GM19240 (cell line): ENCODE measurements around the gene CSTF2T.
"Not testable (repeated sequence)": the region's sequence is repeated elsewhere in the genome, so short reads cannot be mapped to it uniquely, and the experiment has no call there.

Experiments
- DNase-seq: peaks from one replicate; pipeline ENCODE4 v3.0.0; 2011; ENCODE audit warnings: low spot score; ENCODE audit not compliant: insufficient read length

Gene CSTF2T

DNA sequence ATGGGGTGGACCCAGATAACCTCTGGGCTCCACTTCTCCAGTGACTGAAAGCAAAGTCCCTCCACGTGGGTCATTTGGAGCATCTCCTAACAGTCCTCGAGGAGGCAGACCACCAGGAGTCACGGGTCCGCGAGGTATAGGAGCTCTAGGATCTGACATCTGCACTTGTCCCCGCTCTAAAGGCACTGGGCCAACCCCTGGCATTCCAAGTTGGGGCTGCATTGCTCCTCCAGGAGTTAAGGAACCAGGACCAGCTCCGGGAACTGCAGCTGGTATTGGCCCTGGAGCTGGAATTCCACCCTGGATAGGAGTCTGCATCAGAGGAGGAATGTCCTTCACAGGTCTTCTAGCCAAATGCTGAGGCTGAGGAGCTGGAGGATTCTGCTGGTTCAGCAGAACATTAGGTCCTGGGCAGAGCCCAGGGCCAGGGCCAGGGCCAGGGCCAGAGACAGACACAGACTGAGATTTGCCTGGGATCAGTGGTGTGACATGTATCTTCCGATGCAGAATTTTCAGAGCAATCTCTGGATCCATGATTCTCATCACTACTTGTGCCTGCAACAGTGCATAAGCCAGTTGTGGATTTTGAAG is 827 bp downstream of the CSTF2T start:
- DNase-seq: no peak

DNA sequence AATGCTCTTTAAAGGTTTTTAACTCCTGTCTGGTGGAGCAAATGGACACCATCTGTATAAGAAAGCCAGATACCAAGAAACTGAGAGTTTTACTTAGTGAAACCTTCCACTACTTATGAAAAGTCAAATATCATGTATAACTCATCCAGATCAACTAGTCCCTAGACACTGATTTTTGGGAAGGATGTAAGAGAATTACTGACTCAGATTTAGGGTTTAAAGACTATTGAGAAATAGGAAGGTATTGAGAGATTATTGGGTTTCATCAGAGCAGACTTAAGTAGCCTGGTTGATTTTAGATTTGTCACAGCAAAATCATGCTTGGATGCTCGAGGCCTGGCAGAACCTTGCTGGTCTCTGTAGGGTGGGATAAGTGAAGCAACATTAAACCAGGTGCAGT is 3.1 kb downstream of the CSTF2T start:
- no peak for DNase-seq

DNA sequence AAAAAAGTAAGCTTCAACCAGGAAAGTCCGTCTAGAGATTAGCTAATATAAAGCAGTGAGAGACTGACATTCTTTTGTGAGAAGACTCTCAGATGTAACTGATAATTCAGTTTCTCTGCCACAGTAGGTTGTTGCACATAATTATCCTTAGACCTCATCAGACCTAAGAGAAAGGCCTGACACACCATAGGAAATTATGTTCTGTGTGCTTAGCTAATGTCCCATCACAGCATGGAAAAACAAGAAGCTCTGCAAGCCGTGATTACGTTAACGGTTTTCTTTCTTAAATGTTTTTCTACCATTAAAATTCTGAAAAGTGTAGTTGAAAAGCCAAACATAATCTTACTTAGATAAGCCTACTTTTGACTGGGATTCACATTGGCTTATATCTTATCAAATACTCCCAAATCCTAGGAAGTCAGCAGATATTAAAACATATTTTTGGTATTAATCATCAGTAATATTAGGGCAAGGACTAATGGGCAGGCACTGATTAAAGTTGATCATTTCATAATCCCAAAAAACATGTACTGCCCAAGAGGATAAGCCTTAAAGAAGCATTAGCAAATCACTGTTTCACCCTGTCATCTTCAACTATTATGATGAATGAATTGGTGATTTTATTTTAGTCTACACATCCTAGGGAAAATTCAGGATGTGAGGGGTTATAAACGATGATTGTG is 5.2 kb downstream of the CSTF2T start:
- no peak for DNase-seq

DNA sequence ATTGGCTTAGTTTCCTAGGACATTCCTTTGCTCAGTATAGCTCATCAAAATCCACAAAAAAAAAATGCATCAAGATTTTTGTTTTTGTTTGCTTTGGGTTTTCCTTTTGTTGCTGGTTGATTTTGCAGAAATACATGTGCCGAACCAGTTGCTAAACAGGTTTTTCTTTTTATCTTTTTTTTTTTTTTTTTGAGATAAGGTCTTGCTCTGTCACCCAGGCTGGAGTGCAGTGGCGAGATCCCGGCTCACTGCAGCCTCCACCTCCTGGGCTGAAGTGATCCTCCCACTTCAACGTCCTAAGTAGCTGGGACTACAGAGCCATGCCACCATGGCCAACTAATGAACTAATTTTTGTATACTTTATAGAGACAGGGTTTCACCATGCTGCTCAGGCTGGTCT is 8.3 kb downstream of the CSTF2T start:
- no peak for DNase-seq

DNA sequence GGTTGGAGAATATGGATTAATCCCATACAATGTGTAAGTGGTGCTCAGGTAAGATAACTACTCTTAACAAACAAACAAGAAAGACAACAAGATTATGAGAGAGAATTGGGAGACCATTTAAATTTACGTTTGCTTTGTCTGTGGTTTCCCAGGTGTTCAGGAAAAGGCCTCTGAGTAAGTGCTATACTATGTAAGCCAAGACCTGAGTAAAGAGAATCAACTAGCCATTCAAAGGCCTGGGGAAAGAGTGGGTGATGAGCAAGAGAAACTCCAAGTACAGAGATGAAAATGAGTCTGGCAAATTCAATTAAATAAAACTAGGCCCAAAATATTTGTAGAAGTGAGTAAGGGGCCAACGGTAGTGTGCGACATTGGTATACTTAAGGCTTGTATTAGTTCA is 9.9 kb downstream of the CSTF2T start:
- no peak for DNase-seq

DNA sequence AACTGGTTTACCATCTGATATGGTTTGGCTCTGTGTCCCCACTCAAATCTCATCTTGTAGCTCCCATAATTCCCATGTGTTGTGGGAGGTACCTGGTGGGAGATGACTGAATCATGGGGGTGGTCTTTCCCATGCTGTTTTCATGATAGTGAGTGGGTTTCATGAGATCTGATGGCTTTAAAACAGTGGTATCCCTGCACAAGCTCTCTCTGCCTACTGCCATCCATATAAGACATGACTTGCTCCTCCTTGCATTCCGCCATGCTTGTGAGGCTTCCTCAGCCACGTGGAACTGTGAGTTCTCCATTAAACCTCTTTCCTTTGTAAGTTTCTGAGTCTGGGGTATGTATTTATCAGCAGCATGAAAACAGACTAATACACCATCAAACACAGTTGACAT is 10.6 kb downstream of the CSTF2T start:
- DNase-seq: not testable (repeated sequence)

DNA sequence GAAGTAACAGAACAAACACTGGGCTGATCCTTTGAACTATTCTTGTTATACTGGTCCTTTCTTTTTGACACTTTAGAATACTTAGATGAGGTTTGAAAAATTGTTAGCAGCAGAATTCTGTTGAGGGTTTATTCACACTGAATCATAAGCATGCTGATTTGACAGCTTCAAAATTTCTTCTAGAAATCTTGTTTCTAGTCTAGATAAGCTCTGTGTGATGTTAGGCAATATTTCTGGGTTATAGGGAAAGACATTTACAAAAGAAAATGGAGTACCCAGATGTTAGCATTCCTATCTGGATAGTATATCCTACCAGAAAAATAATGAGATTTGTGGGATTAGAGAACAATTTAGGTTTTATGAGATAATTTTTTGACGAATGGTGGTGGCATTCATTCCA is 12.1 kb downstream of the CSTF2T start:
- no peak for DNase-seq

DNA sequence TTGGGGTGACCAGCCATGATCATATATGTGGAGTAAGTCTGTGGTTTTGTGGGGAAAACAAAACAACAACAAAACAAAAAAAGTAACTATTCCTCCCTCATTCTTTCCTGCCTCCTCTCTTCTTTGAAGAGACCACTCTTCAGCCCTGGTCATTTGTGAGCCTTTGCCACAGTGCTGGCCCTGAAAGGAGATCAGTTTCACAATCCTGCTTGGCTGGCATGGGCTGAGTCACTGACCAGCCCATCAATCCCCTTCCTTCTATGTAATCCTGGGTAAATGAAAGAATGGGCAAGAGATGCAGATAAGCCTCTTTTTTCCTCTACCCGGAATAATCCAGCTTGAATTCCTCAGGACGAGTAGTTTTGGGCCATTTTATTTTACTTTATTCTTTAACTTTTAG is 13.6 kb downstream of the CSTF2T start:
- no peak for DNase-seq

DNA sequence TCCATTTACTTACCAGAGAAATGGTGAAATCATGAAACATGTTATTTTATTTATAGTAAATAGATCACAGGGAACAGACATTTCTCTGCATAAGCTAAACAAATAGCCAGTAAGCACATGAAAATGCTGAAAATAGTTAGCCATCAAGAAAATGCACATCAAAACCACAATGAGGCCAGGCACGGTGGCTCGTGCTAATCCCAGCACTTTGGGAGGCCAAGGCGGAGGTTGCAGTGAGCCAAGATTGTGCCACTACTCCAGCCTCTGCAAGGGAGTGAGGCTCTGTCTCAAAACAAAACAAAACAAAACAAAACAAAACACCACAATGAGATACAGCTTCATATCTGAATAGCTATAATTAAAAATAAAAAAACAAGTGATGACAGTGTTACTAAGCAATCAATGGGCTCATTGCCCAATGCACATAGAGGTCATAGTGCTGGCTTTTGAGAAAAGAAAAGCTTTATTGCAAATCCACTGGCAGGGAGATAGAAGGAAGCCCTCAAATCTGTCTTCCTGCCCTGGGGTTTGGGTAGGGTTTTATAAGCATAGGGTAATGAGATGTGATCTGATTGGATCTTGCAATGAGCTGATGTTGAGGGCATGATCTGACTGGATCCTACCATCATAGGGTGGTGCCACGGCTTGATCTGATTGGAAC is 16.2 kb downstream of the CSTF2T start:
- no peak for DNase-seq

DNA sequence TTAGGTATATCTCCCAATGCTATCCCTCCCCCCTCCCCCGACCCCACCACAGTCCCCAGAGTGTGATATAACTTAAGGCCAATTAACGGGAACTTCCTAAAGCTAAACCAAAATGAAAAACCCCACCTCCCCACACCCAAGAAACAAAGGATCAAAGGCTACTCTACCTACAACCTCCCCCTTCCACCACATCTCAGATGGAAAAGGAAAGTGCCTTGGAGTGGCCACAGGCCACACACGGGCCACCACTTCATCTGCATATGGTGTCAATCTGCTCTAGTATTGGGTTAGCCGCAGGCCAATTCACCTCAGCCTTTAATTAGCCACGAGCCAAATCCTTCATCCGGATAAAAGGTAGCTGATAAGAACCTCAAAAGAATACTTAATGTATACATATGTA is 19.6 kb downstream of the CSTF2T start:
- DNase-seq: no peak

DNA sequence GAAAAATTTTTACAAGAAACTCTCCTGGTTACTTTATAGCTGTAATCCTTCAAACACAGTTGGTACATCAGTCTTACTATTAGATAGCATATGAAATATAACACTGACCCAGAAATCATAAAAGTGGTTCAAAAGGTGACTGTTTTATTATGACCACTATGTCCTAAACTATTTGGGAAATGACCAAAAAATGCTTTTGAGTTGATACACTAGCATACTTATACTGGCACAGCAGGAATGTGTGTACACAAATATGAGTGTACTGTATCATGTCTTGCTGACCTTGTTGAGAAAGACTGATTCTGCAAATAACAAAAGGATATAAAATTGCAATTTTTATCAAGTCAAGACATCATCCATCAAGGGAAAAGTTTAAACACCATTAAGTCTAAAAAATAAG is 24.3 kb downstream of the CSTF2T start:
- no peak for DNase-seq

DNA sequence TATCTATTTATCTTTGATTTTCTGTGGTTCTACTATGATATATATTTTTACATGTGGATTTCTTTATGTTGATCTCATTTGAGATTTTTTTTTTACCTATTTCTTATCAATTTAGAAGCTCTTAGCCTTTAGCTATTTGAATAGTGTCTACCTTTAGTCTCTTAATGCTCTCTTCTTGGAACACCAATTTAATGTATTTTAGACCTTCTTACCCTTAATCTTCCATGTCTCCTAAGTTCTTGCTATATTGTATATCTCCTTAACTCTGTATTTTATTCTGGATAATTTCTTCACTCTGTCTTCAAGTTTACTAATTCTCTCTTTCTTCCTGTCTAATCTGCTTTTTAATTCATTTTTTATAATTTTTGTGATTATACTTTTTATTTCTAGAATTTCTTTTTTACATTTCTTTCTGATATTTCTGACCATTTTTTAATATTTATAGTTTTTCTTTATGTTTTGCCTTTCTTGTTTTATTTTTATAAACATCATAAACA is 27.3 kb downstream of the CSTF2T start:
- no peak for DNase-seq

DNA sequence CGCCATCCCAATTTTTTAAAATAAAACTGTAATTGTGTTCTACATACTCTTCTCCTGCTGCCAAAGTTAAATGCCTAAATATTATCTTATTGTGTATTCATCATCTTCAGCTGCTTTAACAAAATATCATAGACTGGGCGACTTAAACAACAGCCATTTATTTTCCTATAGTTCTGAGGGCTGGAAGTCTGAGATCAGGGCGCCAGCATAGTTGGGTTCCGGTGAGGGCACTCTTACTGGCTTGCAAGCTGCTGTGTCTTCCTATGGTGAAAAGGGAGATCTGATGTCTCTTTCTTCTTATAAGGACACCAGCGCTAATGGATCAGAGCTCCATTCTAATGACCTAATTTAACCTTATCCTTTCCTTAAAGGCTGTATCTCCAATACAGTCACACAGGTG is 30.4 kb downstream of the CSTF2T start:
- no peak for DNase-seq

DNA sequence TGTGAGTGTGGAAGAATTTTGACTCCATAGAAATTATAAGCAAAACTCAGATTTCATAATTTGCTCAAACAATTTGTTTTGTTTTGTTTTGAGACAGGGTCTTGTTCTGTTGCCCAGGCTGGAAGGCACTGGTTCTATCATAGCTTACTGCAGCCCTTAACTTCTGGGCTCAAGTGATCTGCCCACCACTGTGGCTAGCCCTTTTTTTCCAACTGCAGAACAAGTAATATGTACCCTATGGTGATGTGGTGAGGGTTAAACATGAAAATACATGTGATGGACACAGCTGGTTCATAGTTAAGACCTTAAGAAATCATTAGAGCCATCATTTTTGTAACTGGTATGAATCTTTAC is 31.1 kb downstream of the CSTF2T start:
- DNase-seq: no peak

DNA sequence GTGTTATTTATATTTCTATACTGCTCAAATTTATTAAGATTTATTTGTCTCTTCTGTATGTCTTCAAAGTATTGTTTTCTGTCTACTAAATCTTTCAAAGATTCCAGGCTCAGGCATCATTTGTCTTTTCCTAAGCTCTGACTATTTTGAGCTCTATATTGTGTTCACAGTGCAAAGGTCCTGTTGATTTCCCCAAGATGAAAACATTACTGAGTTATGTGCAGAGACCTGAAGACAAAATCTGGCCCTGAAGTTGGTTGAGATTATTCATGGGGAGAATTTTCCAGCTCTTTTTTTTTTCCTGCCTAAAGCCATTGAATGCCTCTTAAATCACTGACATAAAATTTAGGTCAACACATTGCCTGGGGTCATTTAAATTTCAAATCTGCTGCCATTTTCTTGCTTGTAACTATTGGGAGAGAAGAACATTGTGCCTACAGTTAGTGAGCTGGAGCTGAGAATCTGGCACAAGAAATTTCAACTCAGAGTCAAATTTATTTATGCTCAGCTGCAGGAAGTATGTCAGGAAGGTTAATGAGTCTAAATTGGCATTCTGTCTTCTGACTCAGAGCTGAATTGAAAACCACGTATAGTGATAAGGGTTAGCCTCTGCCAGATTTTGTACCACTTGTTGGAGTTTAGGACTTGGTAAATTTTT is 31.6 kb downstream of the CSTF2T start:
- DNase-seq: no peak

DNA sequence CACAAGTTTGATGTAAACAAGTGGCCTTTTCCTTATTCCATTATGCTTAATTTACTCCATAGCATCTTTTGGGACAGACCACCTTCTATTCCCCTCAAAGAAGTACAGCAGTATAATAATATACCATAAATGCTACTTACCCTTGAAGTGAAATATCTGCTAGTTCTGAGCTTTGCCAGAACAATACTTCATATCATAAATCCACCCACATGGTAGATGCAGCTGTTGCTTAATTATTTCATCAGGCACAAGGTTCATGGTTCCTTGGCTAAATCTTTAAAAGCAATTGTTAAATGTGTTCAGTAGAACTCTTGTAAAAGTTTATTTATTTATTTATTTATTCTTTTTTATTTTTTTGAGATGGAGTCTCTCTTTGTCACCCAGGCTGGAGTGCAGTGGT is 32.9 kb downstream of the CSTF2T start:
- DNase-seq: no peak

DNA sequence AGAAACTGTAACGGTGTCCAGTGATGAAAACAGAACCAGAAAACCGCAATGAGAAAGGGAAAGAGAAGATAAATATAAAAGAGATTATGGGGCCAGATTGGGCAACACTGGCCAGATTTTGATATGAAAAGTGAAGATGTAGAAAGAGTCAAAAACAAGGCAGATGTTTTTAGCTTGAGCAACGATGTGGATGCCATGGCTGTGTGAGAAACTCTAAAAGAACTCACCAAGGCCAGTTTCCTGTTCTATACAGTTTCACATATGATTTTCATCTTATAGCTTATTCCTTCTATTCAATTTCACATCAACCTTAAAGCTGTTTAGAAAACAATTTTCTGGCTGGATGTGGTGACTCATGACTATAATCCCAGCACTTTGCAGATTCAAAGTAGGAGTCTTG is 36.3 kb downstream of the CSTF2T start:
- DNase-seq: no peak

DNA sequence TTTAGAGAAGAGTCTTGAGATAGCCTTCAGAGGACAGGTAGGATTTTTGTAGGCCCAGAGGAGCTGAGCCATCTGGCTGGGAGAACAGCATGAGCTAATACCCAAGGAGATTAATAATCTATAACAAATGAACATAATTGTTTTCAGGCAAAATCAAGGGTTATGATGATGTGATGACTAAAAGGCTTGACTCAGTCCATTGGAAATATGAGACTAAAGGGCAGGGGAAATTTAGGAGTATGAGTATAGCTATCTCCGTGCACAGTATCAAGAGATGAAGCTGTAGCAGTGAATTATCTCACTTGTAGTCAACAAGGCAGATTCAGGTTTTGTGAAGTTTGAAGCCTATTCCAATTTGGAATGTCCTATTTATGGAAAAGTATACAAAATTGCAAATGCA is 40.1 kb downstream of the CSTF2T start:
- DNase-seq: no peak

DNA sequence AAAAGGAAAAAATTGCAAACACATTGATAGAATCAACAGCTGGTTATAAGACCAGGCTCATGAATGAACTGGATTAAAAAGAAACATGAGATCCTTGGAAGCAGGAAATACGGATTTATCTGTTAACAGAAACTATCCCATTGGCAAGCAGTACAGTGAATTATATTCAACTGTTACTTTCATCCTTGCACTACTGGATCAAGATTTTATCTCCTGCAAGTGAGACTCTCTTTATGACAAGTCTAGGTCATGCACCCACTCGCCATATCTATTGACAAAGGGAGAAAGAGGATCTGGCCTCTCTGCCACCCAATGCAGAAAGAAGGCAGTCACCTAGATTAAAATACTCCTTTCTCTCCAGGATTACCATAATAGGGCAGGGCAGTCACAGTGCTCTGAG is 41.4 kb downstream of the CSTF2T start:
- no peak for DNase-seq

DNA sequence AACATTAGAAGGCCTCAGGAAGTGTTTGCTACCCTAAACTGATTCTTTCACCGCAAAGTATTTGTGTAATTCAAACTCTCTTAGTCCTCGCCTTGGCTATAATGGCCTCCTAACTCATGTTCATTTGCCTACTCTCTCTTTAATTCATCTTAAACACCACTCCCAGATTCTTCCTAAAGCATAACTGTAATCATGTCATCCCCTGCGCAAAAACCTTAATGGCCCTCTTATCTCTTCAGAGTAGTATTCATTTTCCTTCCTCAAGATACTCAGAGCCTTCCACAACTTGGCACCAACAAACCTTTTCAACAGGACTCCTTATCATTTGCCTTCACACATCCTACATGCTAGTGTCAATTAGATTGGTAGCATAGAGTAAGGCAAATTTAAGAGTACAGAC is 42.9 kb downstream of the CSTF2T start:
- no peak for DNase-seq

DNA sequence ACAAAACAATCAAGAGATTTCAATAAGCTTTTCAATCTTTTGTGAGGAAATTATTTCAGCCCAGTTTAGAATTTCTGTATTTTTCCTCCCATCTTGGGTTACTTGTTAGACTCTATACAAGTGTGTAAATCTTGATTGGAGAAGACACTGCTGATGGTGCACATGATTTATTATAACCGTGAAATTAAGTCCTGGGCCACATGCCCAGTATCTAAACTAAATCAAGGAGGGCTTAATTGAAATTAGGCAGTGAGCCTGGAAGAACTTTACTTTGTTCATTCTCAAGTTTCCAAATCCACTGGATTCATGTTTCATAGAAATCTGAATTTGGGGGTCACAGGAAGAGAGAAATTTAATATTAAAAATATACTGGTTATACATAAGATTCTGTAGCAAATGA is 44.5 kb downstream of the CSTF2T start:
- no peak for DNase-seq

DNA sequence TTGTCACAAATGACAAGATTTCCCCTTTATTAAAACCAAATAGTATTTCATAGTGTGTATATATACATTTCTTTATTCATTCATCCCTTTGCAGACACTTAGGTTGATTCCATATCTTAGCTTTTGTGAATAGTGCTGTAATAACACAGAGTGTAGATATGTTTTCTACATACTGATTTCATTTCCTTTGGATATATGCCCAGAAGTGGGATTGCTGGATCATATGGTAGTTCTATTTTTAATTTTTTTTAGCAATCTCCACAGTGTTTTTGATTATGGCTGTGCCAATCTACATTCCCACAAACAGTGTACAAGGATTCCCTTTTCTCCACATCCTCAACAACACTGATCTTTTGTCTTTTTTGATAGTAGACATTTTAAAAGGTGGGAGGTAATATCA is 46.4 kb downstream of the CSTF2T start:
- no peak for DNase-seq

DNA sequence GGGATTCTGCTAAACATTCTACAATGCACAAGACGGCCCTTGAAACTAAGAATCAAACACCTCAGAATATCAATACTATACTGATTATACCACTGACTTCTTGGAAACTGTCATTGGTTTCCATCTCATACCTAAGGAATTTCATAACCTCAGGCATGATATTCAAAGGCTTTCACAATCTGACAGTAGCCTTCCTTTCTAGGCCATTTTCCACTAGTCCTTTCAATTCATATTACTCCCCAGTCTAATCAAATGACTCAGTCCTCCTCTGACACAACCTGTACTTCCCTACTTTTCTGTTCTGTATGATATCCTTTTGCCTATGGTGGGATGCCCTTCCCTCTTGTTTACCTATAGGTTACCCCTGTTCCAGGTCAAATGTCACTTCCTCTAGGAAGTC is 48.3 kb downstream of the CSTF2T start:
- no peak for DNase-seq
